GM23338 (cell line): ENCODE results near the gene AQP9. TPM values are rescaled to one million over a fixed set of nuclear protein-coding genes. Genes with fewer than 3 reads are reported as not detected.
"Not testable (repeated sequence)": the region's sequence is repeated elsewhere in the genome, so short reads cannot be mapped to it uniquely, and the experiment has no call there.

Source experiments
- ATAC-seq: fragments of 200-7000 bp; cut with Tn5 transposase; 3 replicates; pipeline ENCODE4 v1.9.1; 2020
- DNase-seq: peaks from one replicate; pipeline ENCODE4 v3.0.0-alpha.2; 2015; ENCODE audit warnings: low spot score
- H2AFZ ChIP-seq: fragments of 200-600 bp; sonication (generic); 2 replicates; pipeline ENCODE4 v1.8.0; 2016; ENCODE audit warnings: antibody characterized with exemption, mild to moderate bottlenecking, moderate library complexity
- H3F3A ChIP-seq: fragments of 200-600 bp; sonication (generic); replicated peaks from 2 replicates; pipeline ENCODE4 v1.8.0; 2017; ENCODE audit warnings: antibody characterized with exemption, mixed run types, low read depth
- H3K27ac ChIP-seq: fragments of 200-600 bp; sonication (generic); 2 replicates; pipeline ENCODE4 v1.6.1; 2016; ENCODE audit warnings: low read depth
- H3K27me3 ChIP-seq: fragments of 200-600 bp; sonication (generic); 2 replicates; pipeline ENCODE4 v1.8.0; 2016; ENCODE audit warnings: mild to moderate bottlenecking, mixed run types, moderate library complexity; ENCODE audit not compliant: insufficient read depth
- H3K36me3 ChIP-seq: fragments of 200-600 bp; sonication (generic); 2 replicates; pipeline ENCODE4 v1.8.0; 2016; ENCODE audit warnings: mild to moderate bottlenecking; ENCODE audit not compliant: insufficient read depth
- H3K4me1 ChIP-seq: fragments of 200-600 bp; sonication (generic); 2 replicates; pipeline ENCODE4 v1.8.0; 2016; ENCODE audit warnings: mild to moderate bottlenecking, moderate library complexity; ENCODE audit not compliant: insufficient read depth
- H3K4me2 ChIP-seq: fragments of 200-600 bp; sonication (generic); 2 replicates; pipeline ENCODE4 v1.7.1; 2017; ENCODE audit warnings: mixed run types
- H3K4me3 ChIP-seq: fragments of 200-600 bp; sonication (generic); 2 replicates; pipeline ENCODE4 v1.6.1; 2016; ENCODE audit warnings: mixed run types
- H3K79me2 ChIP-seq: fragments of 200-600 bp; sonication (generic); replicated peaks from 2 replicates; pipeline ENCODE4 v1.8.0; 2017; ENCODE audit warnings: mild to moderate bottlenecking; ENCODE audit not compliant: insufficient read depth
- H3K9me2 ChIP-seq: fragments of 200-600 bp; sonication (generic); 2 replicates; pipeline ENCODE4 v1.8.0; 2017; ENCODE audit not compliant: insufficient read depth
- H4K20me1 ChIP-seq: fragments of 200-600 bp; sonication (generic); replicated peaks from 2 replicates; pipeline ENCODE4 v1.8.0; 2017; ENCODE audit warnings: mild to moderate bottlenecking; ENCODE audit not compliant: insufficient read depth
- H3K27ac Mint-ChIP-seq: 2 replicates; pipeline ENCODE4 v1.8.0; 2020; ENCODE audit warnings: inconsistent platforms, mild to moderate bottlenecking, moderate library complexity, mixed read lengths
- H3K27me3 Mint-ChIP-seq: 3 replicates; pipeline ENCODE4 v1.8.0; 2022; ENCODE audit warnings: low read depth, mild to moderate bottlenecking, moderate library complexity, mixed read lengths, inconsistent platforms; ENCODE audit not compliant: insufficient read depth, poor library complexity
- H3K36me3 Mint-ChIP-seq: 3 replicates; pipeline ENCODE4 v1.8.0; 2021; ENCODE audit warnings: low read depth, mild to moderate bottlenecking, inconsistent platforms, moderate library complexity, mixed read lengths
- H3K4me1 Mint-ChIP-seq: 3 replicates; pipeline ENCODE4 v1.8.0; 2020; ENCODE audit warnings: mild to moderate bottlenecking, inconsistent platforms, mixed read lengths
- H3K4me3 Mint-ChIP-seq: 3 replicates; pipeline ENCODE4 v1.8.0; 2021; ENCODE audit warnings: moderate library complexity, mild to moderate bottlenecking, inconsistent platforms, mixed read lengths
- H3K9me3 Mint-ChIP-seq: 3 replicates; pipeline ENCODE4 v1.8.0; 2020; ENCODE audit warnings: moderate library complexity, mild to moderate bottlenecking, inconsistent platforms, mixed read lengths
- ZNF331 ChIP-seq: fragments of 250-450 bp; sonication (Bioruptor Pico); IDR thresholded peaks from 2 replicates; pipeline ENCODE4 v1.5.0; 2020; ENCODE audit warnings: low read depth, mild to moderate bottlenecking, moderate library complexity
- polyA plus RNA-seq: library from polyadenylated mRNA; unstranded; fragments of >200 nt; fragmentation: Nextera tagmentation; extraction: Ambion mirVana; gene quantifications from 2 replicates; pipeline ENCODE4 v1.2.1, GENCODE V29; 2016
- total RNA-seq: library from RNA; depleted of rRNA; stranded (reverse); fragments of >200 nt; shearing (Covaris generic); gene quantifications from 2 replicates; pipeline ENCODE4 v1.2.3, GENCODE V29; 2014
- TF ChIP-seq, protein P1 (sequence below): fragments of 250-450 bp; sonication (Bioruptor Pico); IDR thresholded peaks from 2 replicates; pipeline ENCODE4 v1.5.0; 2020; ENCODE audit warnings: mild to moderate bottlenecking, moderate library complexity

Gene AQP9
- total and polyA plus RNA-seq, 2 experiments from 2014 or later = not detected

DNA sequence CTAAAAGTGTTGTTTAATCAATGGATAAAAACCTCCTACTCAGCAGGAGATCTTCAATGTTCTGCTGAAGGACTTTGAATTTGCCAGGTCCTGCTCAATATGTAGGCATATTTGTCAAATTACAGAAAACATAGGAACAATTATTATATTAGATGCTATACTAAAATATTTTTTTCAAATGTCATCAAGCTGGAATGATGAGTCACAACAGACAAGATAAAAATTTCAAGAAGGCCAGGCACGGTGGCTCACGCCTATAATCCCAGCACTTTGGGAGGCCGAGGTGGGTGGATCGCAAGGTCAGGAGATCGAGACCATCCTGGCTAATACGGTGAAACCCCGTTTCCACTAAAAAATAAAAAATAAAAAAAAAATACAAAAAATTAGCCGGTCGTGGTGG is 68.0 kb downstream of the AQP9 start:
- no peak overlapping the region for H3K27ac Mint-ChIP-seq
- H2AFZ ChIP-seq = no peak overlapping the region

DNA sequence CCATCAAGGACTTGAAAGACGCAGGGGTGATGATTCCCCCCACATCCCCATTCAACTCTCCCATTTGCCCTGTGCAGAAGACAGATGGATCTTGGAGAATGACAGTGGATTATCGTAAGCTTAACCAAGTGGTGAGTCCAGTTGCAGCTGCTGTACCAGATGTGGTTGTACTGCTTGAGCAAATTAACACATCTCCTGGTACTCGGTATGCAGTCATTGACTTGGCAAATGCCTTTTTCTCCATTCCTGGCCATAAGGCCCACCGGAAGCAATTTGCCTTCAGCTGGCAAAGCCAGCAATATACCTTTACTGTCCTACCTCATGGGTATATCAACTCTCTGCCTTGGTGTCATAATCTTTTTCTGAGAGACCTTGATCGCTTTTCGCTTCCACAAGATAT is 70.0 kb downstream of the AQP9 start:
- not testable (repeated sequence) for H3F3A ChIP-seq, H3K36me3 ChIP-seq, H3K4me1 ChIP-seq, H3K4me3 ChIP-seq, H3K79me2 ChIP-seq, H3K4me1 Mint-ChIP-seq, H4K20me1 ChIP-seq, H3K4me2 ChIP-seq, ATAC-seq, H2AFZ ChIP-seq, DNase-seq, H3K27me3 Mint-ChIP-seq, H3K27ac Mint-ChIP-seq, H3K36me3 Mint-ChIP-seq, H3K4me3 Mint-ChIP-seq, H3K9me3 Mint-ChIP-seq, H3K27ac ChIP-seq, H3K27me3 ChIP-seq
- H3K9me2 ChIP-seq = peaks cover 14% of the 10 kb centered on the region

More for the DNA sequence above, 68.0 kb downstream of the AQP9 start:
- Histone ChIP-seq H3F3A (no peaks in the 10 kb centered on the region), H3K4me2 (no peak overlapping the region), H3K27ac (no peak overlapping the region), H3K4me1 (no peaks in the 10 kb centered on the region), H3K79me2 (no peaks in the 10 kb centered on the region), H4K20me1 (no peaks in the 10 kb centered on the region), H3K27me3 (no peaks in the 10 kb centered on the region), H3K9me2 (peaks cover 14% of the 10 kb centered on the region), H3K4me3 (no peak overlapping the region), H3K36me3 (no peaks in the 10 kb centered on the region)
- H3K27me3 Mint-ChIP-seq = peaks cover under 1% of the 10 kb centered on the region
- no peaks in the 10 kb centered on the region for H3K9me3 Mint-ChIP-seq
- H3K4me3 Mint-ChIP-seq = no peak overlapping the region
- ATAC-seq (no peak), DNase-seq (no peak)
- H3K36me3 Mint-ChIP-seq = no peaks in the 10 kb centered on the region
- no peaks in the 10 kb centered on the region for H3K4me1 Mint-ChIP-seq
- TF ChIP-seq, protein P1, sequence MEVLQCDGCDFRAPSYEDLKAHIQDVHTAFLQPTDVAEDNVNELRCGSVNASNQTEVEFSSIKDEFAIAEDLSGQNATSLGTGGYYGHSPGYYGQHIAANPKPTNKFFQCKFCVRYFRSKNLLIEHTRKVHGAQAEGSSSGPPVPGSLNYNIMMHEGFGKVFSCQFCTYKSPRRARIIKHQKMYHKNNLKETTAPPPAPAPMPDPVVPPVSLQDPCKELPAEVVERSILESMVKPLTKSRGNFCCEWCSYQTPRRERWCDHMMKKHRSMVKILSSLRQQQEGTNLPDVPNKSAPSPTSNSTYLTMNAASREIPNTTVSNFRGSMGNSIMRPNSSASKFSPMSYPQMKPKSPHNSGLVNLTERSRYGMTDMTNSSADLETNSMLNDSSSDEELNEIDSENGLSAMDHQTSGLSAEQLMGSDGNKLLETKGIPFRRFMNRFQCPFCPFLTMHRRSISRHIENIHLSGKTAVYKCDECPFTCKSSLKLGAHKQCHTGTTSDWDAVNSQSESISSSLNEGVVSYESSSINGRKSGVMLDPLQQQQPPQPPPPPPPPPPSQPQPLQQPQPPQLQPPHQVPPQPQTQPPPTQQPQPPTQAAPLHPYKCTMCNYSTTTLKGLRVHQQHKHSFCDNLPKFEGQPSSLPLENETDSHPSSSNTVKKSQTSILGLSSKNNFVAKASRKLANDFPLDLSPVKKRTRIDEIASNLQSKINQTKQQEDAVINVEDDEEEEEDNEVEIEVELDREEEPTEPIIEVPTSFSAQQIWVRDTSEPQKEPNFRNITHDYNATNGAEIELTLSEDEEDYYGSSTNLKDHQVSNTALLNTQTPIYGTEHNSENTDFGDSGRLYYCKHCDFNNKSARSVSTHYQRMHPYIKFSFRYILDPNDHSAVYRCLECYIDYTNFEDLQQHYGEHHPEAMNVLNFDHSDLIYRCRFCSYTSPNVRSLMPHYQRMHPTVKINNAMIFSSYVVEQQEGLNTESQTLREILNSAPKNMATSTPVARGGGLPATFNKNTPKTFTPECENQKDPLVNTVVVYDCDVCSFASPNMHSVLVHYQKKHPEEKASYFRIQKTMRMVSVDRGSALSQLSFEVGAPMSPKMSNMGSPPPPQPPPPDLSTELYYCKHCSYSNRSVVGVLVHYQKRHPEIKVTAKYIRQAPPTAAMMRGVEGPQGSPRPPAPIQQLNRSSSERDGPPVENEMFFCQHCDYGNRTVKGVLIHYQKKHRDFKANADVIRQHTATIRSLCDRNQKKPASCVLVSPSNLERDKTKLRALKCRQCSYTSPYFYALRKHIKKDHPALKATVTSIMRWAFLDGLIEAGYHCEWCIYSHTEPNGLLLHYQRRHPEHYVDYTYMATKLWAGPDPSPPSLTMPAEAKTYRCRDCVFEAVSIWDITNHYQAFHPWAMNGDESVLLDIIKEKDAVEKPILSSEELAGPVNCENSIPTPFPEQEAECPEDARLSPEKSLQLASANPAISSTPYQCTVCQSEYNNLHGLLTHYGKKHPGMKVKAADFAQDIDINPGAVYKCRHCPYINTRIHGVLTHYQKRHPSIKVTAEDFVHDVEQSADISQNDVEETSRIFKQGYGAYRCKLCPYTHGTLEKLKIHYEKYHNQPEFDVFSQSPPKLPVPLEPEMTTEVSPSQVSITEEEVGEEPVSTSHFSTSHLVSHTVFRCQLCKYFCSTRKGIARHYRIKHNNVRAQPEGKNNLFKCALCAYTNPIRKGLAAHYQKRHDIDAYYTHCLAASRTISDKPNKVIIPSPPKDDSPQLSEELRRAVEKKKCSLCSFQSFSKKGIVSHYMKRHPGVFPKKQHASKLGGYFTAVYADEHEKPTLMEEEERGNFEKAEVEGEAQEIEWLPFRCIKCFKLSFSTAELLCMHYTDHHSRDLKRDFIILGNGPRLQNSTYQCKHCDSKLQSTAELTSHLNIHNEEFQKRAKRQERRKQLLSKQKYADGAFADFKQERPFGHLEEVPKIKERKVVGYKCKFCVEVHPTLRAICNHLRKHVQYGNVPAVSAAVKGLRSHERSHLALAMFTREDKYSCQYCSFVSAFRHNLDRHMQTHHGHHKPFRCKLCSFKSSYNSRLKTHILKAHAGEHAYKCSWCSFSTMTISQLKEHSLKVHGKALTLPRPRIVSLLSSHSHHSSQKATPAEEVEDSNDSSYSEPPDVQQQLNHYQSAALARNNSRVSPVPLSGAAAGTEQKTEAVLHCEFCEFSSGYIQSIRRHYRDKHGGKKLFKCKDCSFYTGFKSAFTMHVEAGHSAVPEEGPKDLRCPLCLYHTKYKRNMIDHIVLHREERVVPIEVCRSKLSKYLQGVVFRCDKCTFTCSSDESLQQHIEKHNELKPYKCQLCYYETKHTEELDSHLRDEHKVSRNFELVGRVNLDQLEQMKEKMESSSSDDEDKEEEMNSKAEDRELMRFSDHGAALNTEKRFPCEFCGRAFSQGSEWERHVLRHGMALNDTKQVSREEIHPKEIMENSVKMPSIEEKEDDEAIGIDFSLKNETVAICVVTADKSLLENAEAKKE (CRISPR knock-in tag) = no peak
- no peak for TF ChIP-seq ZNF331 (CRISPR knock-in tag)

DNA sequence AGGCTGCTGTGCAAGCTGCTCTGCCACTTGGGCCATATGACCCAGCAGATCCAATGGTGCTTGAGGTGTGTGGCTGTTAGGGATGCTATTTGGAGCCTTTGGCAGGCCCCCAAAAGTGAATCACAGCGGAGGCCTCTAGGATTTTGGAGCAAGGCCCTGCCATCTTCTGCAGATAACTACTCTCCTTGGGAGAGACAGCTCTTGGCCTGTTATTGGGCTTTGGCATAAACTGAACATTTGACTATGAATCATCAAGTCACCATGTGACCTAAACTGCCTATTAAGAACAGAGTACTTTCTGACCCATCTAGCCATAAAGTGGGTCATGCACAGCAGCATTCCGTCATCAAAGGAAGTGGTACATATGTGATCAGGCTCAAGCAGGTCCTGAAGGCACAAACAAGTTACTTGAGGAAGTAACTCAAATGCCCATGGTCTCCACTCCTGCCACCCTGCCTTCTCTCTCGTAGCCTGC is 70.9 kb downstream of the AQP9 start:
- not testable (repeated sequence) for H3K9me3 Mint-ChIP-seq, H2AFZ ChIP-seq, H3K27ac Mint-ChIP-seq, H3K27ac ChIP-seq, DNase-seq, ATAC-seq, H3K36me3 Mint-ChIP-seq, H3K4me3 Mint-ChIP-seq, H3K27me3 ChIP-seq, H3K4me3 ChIP-seq, H3K36me3 ChIP-seq, H3K4me1 ChIP-seq, H3K79me2 ChIP-seq, H3F3A ChIP-seq, H4K20me1 ChIP-seq, H3K27me3 Mint-ChIP-seq, H3K4me1 Mint-ChIP-seq, H3K4me2 ChIP-seq
- peaks cover 14% of the 10 kb centered on the region for H3K9me2 ChIP-seq

DNA sequence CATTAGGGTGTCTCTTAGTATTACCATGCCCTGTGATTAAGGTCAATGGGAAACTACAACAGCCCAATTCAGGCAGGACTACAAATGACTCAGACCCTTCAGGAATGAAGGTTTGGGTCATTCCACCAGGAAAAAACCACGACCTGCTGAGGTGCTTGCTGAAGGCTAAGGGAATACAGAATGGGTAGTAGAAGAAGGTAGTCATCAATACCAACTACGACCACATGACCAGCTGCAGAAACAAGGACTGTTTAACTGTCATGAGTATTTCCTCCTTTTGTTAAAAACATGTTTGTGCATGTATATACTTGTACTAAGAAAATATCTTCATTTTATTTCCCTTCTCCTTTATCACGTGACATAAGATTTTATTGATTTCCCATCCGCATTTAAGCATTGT is 71.8 kb downstream of the AQP9 start:
- not testable (repeated sequence) for H3K27me3 Mint-ChIP-seq, H3K9me3 Mint-ChIP-seq, H2AFZ ChIP-seq, H3K4me2 ChIP-seq, H3K27me3 ChIP-seq, H3K9me2 ChIP-seq, H3K4me1 Mint-ChIP-seq, H3F3A ChIP-seq, H3K36me3 Mint-ChIP-seq, H3K79me2 ChIP-seq, H3K27ac ChIP-seq, H3K4me1 ChIP-seq, H3K4me3 Mint-ChIP-seq, H3K27ac Mint-ChIP-seq, H4K20me1 ChIP-seq, H3K36me3 ChIP-seq, H3K4me3 ChIP-seq, DNase-seq, ATAC-seq
